ENCODE results near the gene PIP5K1B.

Gene PIP5K1B

DNA sequence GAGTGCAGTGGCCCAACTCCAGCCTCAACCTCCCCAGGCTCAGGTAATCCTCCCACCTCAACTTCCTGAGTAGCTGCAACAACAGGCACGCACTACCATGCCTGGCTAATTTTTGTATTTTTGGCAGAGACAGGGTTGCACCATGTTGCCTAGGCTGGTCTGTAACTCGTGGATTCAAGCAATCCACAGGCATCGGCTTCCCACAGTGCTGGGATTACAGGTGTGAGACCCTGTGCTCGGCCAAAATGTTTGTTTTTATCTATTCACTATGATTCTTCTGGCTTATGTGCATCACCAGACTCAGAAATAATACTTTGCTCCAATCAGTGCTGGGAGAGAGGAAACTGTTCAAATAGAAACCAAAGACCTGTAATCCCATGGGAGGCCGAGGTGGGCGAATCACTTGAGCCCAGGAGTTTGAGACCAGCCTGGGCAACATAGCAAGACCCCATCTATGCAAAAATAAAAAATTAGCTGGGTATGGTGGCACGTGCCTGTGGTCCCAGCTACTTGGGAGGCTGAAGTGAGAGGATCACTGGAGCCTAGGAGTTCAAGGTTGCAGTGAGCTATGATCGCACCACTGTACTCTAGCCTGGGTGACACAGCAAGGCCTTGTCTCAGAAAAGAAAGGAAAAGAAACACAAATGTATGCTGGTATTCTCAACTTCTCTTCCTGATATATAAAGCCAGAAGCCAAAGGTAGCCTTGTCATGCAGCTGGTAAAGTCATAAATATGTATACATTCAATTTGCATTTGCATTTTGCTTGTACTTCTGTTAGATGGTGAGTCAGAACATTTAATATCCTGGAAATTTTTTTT is 4.5 kb downstream of the PIP5K1B start:
- no peak for DNase-seq

DNA sequence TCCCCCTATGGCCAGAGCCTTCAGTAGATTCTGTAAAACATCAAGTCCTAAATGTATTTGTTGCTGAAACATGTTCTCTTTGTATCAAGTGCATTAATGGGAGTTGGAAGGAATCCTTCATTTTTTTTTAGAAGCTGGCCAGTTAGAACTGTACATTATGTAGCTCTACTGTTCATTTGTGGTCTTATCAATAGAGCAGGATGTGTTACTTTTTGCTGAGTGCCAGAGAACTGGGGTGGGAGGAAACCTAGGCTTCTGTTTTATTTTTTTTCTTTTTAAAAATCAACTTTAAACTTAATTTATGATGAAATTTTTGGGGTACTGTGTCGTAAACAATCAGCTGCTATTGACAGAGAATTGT is 5.1 kb downstream of the PIP5K1B start:
- no peak for DNase-seq

DNA sequence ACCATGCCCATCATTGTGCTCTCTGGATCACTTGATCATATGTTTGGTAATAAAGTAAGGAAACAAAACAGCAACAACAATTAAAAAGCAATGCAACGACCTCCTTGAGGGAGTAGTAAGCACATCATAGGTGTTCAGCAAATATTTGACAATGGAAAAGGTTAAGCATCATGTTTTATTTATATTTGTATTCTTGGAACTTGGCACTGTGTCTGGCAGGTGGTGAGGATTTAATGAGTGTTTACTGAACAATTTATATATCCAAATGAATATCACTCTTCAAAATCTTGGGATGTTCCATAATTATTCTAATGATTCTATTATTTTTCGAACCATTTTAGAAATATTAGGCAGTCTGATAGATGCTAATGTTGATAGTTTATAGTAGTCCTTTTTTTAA is 6.2 kb downstream of the PIP5K1B start:
- no peak for DNase-seq

DNA sequence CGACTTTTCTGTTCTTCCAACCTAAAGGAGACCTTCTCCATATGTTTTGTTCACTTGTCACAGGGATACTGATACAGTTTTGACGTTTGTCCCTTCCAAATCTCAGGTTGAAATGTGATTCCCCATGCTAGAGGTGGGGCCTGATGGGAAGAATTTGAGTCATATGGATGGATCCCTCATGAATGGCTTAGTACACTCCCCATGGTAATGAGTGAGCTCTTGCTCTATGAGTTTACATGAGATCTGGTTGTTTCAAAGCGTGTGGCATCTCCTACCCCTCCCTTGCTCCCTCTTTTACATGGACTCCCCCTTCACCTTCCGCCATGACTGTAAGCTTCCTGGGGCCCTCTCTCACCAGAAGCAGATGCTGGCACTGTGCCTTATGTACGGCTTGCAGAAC is 6.9 kb downstream of the PIP5K1B start:
- DNase-seq = no peak

DNA sequence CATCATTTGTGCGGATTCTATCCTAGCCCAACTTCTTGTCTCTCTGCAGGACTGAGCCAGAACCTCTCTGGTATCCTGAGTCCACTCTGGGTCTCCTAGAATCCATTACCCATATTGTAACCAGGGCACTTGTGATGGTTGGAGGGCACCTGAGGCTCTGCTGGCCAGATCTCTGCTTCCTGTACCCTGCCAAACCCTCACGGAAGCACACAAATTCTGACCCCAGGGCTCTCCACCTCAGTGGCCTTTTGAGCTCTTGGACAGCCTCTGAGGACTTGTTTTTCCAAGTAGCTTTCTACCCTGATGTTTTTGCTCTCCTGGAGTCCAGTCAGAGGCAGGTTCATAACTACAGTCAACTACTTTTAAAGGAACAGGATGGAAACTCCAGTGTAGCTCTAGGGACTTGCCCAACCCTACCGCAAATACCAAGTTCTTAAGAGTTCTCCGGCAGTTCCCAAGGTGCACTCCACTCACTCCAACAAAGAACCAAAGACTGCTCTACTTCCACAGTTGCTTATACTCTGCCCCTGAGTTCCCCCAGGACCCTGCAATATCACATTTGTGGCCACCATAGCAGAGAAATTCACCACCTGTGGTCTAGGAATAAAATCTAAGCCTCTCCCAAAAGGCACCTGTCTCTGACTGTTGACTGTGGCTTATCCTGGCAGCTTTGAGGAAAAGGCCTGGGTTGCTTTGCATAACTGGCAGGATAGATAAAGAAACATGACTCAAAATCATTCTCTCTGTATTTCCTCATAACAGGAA is 9.6 kb downstream of the PIP5K1B start:
- no peak for DNase-seq

DNA sequence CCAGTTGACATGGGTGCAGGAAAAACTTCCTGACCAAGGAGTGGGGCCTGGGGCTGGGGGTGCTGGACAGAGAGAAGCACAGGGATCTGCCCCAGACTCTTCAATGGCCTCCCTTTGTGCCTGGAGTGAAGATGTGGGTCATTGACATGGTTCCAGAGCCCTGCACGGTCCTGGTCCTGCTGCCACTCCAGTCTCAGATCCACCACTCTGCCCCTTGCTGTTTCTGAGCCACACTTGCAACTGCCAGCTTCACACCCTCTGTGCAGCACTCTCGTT is 10.1 kb downstream of the PIP5K1B start:
- DNase-seq = no peak

DNA sequence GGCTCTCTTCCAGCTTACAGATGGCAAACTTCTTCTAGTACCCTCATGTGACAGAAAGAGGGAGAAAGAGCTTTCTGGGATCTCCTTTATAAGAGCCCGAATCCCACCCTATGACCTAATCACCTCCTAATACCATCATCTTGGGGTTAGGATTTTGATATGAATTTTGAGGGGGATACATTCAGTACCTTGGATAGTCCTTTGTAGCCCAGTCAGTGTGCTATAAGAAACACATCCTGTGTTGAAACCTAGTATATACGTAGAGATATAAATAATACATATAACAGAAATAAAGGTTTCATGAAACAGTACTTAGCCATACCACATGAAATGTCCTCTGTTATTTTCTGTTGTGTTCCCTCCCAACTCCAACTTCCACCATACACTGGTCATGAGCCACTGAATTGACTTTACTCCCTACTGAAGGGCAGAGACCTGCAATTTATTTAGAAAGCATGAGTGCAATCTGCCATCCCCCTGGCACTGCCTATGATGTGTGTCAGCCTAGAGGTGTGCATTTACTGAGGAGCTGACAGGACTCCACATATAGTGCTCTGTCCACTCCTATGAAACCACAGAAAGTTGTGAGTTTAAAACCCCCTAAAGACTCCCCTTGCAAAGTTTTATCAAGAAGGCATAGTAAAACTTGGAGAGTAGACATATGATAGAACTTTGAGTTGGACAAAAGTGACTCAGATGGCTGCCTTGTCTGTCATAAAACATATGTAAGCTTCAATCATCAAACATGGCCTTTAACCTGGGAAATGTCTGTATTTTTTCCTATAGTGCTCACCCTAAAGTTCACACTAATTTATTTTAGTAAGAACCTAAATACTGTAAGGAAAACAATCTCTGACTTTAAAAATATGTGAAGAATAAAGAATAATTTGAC is 12.8 kb downstream of the PIP5K1B start:
- no peak for DNase-seq

DNA sequence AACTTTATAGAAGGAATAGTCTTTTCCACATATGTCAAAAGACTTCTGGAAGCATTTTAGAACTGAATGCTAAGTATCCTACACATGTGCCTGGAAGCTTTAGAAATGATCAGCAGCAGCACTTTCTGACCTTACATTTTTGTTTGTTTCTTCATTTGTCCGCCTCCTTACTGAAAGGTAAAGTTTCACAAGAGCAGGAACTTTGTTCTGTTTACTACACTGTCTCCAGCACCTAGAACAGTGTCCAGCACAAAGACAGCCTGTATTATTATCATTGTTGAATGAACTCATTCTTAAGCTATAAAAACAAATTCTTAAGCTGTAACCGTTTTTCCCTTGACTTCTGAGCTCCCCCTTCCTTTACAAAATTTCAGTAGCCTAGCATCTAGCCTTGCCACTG is 14.8 kb downstream of the PIP5K1B start:
- DNase-seq = no peak

DNA sequence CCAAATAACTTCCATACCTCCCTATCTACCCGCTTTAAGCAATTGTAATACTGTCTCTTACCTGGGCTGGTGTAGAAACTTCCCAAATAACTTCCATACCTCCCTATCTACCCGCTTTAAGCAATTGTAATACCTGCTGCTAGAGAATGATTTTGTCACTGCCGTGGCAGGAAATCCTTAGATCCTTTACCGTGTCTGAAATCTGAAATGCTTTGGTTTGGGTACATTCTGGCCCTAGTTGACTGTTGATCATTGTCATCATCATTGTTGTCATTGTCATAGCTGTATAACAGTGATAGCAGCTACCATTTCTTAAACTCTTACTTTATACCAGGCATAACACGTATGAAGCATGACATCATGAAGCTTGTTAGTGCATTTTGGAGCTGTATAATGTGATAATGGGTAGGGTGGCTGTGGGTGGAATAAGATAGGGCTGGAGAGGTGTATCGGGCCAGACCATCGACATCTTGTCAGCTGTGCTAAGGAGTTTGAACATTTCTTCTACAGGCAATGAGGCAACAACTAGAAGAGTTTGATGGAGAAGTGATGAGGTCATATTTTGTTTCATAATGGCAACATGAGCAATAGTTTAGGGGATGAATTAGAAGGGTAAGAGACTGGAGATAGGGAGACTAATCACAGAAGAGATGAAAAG is 15.7 kb downstream of the PIP5K1B start:
- no peak for DNase-seq

DNA sequence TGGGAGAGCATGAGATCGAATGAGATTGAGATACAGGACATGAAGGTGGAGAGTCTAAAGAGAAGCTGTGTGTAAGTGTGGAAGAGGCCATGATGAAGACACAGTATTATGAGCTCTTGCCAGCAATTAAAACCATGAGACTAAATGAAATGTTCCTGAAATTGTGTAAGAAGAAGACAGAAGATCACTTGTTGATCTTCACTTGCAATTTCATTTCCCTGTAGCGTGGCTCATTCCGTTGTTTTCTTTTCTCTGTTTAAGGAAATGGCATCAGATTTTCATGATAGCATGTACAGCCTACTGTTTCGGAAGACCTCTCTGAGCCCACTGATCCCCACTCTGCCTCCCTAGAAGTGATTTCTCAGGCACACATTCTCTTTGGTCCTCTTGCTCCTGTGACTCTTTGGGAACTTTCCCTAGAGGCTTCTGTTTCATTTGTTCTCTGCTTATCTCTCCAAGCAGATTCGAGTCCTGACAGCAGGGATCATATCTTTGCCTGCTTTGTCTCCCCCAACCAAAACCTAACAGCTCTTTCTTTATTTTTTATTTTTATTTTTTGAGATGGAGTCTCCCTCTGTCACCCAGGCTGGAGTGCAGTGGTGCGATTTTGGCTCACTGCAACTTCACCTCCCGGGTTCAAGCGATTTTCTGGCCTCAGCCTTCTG is 16.8 kb downstream of the PIP5K1B start:
- DNase-seq = no peak

DNA sequence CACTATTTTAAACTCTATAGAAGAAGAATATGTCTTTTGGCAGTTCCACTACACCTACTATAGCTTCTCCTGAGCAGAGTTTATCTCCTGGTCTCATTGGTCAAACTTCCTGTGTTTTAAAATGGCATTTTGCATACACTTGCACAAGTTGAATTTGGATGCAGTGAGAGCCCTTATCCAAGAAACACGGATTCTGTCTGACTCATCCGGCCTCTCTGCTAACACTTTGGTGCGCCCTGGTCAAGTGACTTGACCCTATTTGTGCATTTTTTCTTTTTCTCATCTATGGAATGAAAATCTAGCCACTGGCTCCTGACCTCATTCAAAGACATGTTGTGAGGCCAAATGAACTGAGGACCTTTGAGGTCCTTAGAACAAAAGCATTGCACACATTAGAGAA is 20.0 kb downstream of the PIP5K1B start:
- DNase-seq = no peak

DNA sequence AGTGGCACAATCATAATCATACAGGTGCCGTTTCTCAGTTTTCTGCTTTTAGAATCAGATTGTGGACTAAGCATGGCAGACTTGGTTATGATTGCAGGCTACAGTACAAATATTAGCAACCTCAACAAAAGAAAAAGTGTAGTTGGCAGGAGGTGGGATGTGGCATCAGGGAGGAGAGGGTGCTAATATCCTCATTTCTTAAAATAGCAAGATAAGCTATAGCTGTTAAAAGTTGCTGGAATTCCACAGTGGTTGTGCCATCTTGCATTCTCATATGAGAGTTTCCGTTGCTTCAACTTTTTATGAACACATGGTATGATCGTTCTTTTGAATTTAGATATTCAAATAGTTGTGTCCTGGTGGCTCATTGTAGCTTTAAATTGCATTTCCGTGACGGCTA is 21.4 kb downstream of the PIP5K1B start:
- no peak for DNase-seq

DNA sequence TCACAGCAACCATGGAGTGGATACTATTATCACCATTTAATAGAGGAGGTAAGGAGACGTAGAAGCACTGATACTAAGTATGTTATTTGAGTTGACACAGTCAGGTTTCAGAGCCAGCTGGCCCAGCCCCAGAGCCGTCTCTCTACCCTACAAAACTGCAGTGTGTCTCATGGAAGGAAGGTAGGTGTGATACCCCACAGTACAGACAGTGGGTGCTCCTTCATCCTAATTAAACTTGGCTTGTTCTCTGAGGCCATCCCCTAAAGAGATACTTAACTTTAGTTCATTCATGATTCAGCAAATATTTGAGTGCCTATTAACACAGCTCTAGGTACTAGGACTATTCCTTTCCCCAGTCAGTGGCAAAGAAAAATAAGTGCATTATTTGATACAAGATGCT is 22.6 kb downstream of the PIP5K1B start:
- no peak for DNase-seq

DNA sequence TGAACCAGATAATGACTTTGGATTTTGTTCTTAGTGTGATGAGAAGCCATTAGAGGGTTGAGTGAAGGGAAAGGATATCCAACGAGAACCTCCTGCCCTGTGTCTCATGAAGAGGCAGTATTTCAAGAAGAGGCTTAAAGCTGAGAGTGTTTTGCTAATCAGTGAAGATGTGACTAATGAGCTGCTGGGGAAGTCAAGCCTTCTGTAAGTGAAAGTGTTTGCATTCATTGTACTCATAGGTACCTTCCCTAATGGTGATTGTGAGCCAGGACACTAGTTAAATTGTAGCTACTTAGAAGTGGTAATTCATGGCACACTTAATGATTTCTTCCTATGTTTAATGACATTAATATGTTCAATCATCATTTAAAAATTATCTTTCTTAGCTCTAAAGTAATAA is 23.7 kb downstream of the PIP5K1B start:
- no peak for DNase-seq

DNA sequence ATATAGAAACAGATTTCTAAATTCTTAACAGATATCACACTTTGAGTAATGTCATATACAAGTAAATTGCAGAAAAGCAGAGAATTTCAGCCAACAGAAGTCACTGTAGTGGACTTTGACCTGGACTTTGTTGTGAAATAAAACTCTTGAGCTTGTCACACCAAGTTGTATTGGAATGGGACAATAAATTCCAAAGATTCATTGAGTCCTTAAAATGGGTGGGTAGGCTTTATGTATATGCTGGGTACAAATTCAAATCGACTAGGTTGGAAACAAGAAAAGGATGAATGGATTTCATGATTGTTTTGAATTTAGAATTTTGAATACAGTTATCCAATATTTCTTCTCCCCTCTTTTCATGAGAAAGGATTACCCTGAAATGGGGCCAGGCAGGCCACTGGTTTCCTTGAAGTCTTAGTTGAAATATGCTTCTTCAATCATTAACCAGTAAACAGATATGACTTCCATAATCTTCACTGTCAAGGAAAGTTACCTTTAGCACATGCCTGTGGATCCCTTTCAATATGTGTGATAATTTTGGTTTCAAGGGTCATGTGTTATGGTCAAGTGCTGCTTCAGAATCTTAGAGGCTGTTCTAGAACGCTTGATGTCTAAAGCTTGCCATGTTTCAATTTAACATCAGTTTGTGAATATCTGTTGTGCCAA is 25.7 kb downstream of the PIP5K1B start:
- no peak for DNase-seq

DNA sequence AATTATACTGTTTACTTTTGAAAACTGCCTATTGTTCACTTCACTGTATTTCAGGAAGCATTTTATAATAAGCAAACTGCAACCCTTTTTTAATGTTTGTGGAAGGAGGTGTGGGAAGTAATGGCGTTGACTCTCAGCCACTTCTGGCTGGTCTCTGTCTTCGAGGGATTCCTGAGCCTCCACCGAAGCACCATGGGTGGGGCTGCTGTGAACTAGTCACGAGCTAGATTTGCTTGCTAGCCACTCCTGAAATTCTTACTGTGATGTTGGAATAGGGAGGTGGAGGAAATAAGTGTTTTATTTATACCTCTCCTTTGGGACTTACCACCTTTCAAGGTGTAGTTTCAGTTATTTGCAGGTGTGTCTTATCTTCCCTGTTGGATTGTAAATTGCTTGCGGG is 26.8 kb downstream of the PIP5K1B start:
- DNase-seq = no peak

DNA sequence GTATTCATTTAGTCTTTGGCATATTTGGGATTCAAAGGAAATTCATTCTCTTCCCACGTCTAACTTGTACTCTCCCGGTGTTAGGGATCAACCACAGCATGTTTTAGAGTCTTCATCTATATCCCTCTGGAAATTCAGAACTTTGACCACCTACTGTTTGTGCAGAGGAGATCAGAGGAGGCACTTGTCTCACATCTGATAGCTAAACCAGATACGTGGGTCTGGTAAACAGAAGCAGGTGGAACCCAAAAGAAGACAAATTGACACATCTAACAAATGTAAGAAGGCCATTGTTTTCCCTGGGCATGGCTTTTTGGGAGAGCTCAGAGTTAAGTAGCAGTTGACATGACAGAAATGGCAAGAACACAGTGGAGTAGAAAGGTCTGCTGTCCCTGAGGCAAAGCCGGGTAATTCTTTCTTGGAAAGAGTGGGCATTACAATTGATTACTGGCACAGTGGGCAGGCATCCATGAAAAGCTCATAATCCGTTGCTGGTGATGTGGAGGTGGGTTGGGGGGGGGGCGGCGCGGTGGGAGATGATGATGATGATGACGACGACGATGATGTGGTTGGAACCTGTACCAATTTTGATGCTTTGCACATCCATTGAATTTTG is 27.5 kb downstream of the PIP5K1B start:
- DNase-seq = no peak

DNA sequence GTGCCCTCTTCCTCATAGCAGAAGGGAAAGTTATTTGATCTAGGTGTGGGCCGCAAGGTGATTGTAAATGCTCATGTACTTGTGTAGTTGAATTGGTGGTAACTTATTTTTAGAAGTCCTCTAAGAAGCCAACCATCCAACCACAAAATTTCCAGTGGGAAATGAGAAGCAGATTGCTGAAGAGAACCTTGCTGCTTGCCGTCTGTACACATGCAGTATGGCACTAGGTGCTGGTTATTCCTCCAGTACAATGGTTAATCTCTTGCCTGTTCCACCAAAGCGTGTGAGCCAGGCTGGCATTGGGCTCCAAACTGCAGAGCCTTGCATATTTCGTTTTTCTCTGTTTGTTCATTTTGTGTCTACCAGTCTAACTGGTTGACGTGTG is 28.0 kb downstream of the PIP5K1B start:
- DNase-seq = no peak

DNA sequence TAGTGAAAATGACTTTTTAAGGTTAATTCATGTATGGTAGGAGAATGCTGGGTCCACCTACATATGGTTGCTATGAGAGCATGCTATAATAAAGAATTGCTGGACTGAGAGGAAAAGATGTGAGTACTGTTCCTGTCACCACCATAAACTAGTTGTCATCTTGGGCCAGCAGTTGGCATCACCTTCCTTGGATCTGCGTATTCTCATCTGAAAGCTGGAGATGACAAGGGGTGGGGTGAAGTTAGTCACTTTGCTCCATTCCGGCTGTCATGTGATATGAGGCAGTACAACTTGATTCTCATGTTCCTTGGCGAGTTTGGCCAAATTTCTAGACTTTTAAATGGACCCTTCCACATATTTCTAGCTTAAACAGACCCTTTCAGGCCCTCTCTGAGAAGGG is 33.3 kb downstream of the PIP5K1B start:
- no peak for DNase-seq

DNA sequence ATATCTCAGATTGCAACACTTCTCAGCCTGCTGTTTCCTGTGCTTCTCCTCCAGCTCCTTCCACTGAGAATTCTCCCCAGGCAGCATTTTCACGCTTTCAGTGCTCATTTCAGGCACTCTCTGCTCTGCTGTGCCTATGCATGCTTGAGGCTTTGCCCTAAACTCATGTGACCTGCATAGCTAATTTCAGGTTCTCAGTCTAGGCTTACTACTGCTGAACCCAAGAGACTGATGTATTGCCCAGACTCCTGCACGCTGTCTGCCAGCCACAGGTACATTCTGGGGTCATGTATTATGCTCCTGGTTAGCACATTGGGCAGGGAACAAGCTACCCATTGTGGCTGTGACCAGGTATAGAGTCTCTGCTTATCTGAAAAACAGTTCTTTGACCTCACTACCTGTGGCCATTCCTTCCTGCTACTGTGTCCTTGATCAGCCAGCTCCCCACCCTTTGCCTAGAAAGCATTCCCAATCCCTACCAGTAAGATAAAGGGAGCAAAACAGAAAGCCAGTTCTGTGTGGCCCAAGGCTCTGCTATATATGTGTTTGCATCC is 34.7 kb downstream of the PIP5K1B start:
- no peak for DNase-seq

DNA sequence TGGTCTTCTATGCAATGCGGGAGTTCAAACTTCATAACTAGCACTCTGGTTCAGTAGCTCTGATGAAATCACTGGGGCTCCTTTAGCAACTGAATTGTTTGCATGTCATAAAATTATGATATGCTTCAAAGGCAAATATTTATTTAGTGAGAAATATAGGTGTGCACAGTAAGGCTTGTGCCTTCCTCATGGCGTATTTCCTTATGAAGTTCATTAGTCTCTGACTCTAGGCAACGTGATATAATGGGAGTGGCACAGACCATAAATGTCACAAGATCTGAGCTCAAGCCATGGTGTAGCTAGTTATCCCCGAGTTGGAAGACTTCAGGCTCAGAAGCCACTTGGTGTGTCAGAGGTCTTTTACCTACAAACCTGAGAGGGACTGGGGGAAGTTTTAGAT is 35.5 kb downstream of the PIP5K1B start:
- no peak for DNase-seq

Data from DMS79 (cell line).